PC-9 (cell line): ENCODE data around the gene MSTO1.

ENCODE experiments used
- EZH2 ChIP-seq: fragments of 200-600 bp; sonication (generic); IDR thresholded peaks from 2 replicates; pipeline ENCODE4 v1.8.0; 2017; ENCODE audit warnings: antibody characterized with exemption, low read depth
- TF ChIP-seq, protein P1 (sequence below): fragments of 200-600 bp; sonication (generic); conservative IDR thresholded peaks from 2 replicates; pipeline ENCODE4 v1.6.1; 2017; ENCODE audit warnings: mixed run types, antibody characterized with exemption, mild to moderate bottlenecking, moderate library complexity

DNA sequence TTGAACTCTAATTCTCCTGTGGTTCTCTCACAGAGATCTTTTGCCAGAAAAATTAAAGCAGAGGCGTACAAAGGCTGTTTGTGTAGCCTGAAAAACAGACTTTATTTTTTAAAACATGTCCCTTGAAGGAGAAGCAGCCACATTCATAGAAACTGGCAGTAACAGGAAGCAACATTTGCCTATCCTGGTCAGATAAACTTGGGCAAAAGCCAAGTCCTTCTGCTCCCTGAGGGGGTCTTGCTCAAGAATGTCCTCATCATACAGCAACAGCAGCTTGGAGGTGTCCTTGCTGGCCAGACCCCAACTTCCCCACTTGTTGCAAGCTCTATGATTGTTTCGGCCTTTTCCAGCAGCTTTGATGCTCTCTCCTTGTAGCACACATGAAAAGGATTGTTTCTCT lies 36.3 kb downstream of the MSTO1 start:
- TF ChIP-seq, protein P1, sequence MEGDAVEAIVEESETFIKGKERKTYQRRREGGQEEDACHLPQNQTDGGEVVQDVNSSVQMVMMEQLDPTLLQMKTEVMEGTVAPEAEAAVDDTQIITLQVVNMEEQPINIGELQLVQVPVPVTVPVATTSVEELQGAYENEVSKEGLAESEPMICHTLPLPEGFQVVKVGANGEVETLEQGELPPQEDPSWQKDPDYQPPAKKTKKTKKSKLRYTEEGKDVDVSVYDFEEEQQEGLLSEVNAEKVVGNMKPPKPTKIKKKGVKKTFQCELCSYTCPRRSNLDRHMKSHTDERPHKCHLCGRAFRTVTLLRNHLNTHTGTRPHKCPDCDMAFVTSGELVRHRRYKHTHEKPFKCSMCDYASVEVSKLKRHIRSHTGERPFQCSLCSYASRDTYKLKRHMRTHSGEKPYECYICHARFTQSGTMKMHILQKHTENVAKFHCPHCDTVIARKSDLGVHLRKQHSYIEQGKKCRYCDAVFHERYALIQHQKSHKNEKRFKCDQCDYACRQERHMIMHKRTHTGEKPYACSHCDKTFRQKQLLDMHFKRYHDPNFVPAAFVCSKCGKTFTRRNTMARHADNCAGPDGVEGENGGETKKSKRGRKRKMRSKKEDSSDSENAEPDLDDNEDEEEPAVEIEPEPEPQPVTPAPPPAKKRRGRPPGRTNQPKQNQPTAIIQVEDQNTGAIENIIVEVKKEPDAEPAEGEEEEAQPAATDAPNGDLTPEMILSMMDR = no peak
- no peak for TF ChIP-seq EZH2
